GM21576 (cell line): Measurements from ENCODE around the gene MARCHF10.
A peak's percentile ranks its signal among the peaks of the same experiment; 100 is the strongest.

Source experiments
- ATAC-seq: cut with Tn5 transposase; IDR thresholded peaks from one replicate; pipeline ENCODE4 v1.9.1; 2021; ENCODE audit warnings: mild to moderate bottlenecking, moderate library complexity; ENCODE audit not compliant: unreplicated experiment

Gene MARCHF10

GRCh38 chr17:62720126-62720850 lies 87.8 kb downstream of the MARCHF10 start:
- ATAC-seq = no peak

GRCh38 chr17:62719586-62719985 lies 88.5 kb downstream of the MARCHF10 start:
- no peak for ATAC-seq

GRCh38 chr17:62718429-62718828 lies 89.7 kb downstream of the MARCHF10 start:
- ATAC-seq = no peak

GRCh38 chr17:62717889-62718288 lies 90.2 kb downstream of the MARCHF10 start:
- no peak for ATAC-seq

- no peak for ATAC-seq
Measured at GRCh38 chr17:62717589-62717855, 90.6 kb downstream of the MARCHF10 start.

GRCh38 chr17:62716834-62717588 lies 91.1 kb downstream of the MARCHF10 start:
- ATAC-seq = no peak

- no peak for ATAC-seq
Measured at GRCh38 chr17:62715882-62716390, 92.2 kb downstream of the MARCHF10 start.

- no peak for ATAC-seq
Measured at GRCh38 chr17:62714016-62714777, 93.9 kb downstream of the MARCHF10 start.

GRCh38 chr17:62713086-62713881 lies 94.8 kb downstream of the MARCHF10 start:
- no peak for ATAC-seq

GRCh38 chr17:62712171-62712581 lies 95.9 kb downstream of the MARCHF10 start:
- ATAC-seq = no peak

- ATAC-seq = no peak
Measured at GRCh38 chr17:62708587-62708986, 99.5 kb downstream of the MARCHF10 start.

- no peak for ATAC-seq
Measured at GRCh38 chr17:62707425-62707739, 100.7 kb downstream of the MARCHF10 start.

GRCh38 chr17:62706598-62707424 lies 101.3 kb downstream of the MARCHF10 start:
- no peak for ATAC-seq

- ATAC-seq = no peak
Measured at GRCh38 chr17:62705778-62706597, 102.1 kb downstream of the MARCHF10 start.

GRCh38 chr17:62705156-62705777 lies 102.8 kb downstream of the MARCHF10 start:
- ATAC-seq = no peak

GRCh38 chr17:62704381-62704971 lies 103.6 kb downstream of the MARCHF10 start:
- no peak for ATAC-seq

- peak; percentile 84 for ATAC-seq
Measured at GRCh38 chr17:62703776-62704380, 104.2 kb downstream of the MARCHF10 start.

- ATAC-seq = peak; percentile 5
Measured at GRCh38 chr17:62703261-62703775, 104.8 kb downstream of the MARCHF10 start.
